NCI-H2196 treated with DMSO at 0.1 percent for 48 hours (cell line): Measurements from ENCODE around the gene ATP2B1.
"Not testable (repeated sequence)": the region's sequence is repeated elsewhere in the genome, so short reads cannot be mapped to it uniquely, and the experiment has no call there.

Experiments
- DNase-seq: peaks from one replicate; lab custom pipeline; 2025; ENCODE audit not compliant: unreplicated experiment; lab: John Stamatoyannopoulos, UW

The ATP2B1 gene

DNA sequence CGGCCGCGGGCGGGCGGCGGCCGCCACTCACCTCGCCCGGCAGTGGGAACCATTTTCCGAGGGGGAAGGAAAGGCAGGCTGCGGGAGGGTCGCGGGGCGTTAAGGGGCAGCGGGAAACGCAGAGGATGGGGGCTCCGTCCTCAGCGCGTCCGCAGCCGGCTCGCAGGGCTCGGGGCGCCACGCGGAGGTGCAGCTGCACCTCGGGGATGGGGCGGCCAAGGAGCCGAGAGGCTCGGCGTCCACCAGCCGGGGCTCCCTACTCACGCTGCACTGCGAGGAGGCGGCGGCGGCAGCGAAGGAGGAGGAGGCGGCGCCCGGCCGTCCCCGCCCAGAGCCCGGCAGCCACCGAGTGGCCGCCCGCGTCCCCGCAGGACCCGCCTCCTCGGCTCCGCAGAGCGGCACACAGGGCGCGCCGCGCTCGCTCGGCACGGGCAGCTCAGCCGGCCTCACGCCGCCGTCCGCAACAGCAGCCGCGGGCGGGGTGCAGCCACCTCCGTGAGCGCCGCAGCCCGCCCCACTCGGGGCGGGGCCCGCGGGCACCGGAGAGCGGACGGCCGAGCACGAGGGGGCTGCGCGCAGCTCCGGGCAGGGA, at the start of gene ATP2B1:
Gene ATP2B1, minus strand, starts transcription at position 274 of the 592 bp plus-strand sequence. CDS start 52,952 bp downstream, outside the sequence.
- peak; percentile 72 for DNase-seq

DNA sequence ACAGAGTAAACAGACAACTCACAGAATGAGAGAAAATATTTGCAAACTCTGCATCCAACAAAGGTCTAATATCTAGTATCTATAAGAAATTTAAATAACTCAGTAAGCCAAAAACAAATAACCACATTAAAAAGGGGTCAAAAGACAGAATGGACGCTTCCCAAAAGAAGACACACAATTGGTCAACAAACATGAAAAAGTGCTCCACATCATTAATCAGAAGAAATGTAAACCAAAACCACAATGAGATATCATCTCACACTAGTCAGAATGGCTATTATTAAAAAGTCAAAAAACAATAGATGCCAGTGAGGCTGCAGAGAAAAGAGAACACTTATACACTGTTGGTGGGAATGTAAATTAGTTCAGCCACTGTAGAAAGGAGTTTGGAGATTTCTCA, 49.3 kb upstream of the ATP2B1 start:
- DNase-seq, result not testable (repeated sequence)

DNA sequence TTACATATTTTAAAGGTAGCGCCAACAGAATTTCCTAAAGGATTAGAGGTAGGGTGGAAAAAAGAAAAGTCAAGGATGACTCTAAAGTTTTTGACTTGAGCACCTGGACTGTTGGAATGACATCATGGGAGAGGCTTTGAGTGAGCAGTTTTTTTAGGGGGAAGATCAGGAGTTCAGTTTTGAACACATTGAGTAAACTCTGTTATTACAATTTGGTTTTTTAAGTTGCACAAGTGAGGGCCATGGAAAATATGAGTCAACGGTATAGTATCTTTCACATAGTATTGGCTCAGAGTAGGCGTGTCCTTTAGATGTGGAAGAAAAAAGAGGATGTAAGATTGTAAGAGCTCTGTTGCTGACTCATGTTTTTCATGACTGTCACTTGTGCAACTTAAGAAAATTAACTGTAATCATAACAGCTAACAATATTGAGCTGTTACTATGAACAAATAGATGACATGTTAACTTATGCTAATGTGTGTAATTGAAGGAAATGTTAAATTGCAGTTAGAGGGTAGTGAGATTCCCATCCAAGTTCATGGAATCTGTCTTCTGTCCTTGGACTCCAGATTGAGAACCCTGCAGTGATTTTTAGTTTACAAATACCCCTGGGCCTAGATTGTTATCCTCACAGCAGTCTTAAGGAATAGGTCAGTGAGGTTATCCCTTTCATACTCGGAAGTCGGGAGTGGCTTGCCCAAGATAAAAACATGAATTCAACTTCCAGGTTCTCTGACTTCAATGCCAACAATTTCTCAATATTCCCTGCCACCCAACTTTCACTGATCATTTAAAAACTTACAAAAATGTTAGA, 48.2 kb upstream of the ATP2B1 start:
- DNase-seq, result no peak

DNA sequence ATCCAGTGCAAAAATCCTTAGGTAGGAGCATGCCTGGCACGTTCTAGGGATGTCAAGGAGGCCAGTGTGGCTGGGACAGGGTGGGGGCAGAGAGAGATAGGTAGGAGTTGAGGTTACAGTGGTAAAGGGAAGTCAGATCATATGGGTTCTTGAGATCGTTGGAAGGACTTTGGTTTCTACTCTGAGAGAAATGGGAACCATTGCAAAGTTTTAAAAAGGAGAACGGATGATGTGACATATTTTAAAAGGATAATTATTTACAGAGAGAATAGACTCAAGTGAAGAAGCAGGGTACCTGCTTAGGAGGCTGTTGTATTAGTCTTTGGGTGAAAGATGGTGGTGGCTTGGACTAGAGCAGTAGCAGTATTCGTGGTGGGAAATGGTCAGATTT, 47.6 kb upstream of the ATP2B1 start:
- no peak for DNase-seq

DNA sequence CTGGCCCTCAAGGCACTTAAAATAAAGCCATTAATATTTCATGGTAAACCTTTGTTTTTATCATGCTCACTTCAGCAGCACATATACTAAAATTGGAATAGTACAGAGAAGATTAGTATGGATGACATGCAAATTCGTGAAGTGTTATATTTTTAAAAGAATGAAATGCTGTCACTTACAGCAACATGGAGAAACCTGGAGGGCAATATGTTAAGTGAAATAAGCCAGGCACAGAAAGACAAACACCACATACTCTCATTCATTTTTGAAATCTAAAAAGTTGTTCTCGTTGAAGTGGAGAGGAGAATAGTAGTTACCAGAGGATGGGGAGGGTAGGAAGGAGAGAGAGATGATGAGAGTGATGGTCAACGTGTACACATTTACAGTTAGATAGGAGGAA, 45.4 kb upstream of the ATP2B1 start:
- DNase-seq, result no peak

DNA sequence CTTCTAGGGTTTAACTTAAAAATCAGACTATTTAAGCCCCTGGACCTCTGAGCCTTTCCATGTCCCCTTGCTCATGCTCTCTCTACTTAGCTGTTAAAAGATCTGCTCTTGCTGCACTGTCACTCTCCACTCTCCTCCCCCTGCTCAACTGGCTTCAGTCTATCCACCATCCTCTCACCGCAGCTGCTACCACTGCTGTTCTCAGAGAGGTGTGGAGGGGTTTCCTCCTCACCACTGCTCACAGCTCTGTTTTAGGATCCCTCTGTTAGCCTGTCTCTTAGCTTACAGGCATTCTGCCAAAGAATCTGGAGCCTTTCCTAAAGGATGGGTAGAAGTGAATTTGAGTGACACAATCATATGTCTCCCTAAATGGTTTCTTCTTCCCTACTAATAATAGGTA, 43.7 kb upstream of the ATP2B1 start:
- DNase-seq, result no peak

DNA sequence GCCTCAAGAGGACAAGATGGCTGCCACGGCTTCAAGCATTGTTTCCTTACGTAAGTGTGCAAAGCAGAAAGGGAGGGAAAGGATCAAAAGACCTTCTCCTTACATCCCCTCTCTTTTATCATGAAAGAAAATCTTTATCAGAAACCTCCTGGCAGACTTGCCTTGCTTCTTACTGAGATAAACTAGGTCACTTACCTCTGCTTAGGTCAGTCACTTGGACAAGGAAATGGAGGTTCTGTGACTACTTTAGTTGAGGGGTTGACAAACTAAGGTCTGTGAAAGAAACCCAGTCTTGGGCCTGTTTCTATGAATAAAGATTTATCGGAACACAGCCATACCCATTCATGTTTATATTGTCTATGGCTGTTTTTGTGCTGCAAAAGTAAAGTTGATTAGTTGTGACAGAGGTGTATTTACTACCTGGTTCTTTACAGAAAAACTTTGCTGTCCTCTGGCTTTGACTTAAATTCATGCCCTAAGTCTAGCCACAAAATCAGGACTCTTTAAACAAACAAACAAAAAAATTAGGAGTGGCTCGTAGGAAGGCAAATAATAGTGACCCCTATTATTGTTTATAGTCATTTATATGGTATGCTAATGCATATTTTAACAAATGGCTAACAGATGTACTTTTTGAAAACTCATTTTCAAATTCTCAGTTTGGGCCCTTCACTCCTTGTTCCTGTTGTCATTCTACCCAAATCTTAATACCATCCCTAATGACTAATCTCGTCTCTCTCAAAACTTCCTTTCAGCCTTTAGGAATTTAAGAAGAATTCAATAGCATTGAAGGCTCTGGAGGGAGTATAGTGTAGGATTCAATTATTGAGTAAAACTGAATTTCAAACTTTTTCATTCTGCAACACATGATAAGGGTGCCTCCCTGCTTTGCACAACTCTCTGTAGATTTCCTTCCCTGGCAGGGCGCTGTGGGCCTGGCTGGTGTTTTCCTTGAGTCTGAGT, 42.0 kb upstream of the ATP2B1 start:
- DNase-seq, result no peak

DNA sequence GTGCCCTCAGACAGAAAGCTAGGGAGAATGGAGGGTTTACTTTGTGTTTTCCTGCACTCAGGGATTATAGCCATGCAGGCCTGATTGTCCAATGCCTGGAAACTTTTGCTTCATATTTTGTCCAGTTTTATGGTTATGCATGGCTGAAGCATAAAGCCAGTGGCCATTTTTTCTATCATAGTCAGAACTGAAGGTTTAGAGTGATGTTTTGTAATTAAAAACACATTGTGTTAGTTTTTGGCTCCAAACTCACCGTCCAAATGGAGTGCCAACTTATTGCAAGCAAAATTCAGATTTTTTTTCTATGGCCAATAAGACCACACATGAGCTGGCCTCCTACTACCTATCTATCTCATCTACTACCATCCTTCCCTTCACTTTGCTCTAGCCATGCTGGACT, 40.2 kb upstream of the ATP2B1 start:
- DNase-seq, result no peak

DNA sequence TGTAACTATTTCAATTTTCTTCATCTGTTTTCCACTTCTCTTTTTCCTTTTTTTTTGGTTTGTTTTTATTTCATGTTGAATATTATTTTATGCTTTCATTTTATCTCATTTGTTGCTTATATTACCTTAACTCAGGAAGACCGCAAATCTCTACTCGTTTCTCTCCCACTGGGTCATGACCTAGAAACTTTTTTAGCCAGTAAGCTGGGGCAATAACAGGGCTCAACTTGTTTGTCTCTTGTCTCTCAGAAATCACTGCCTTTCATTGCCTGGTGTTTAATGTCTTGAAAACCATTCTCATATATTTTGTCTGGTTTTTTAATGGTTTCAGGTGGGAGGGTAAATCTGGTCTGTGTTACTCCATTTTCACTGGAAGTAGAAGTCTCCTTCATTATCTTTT, 36.6 kb upstream of the ATP2B1 start:
- DNase-seq, result no peak

DNA sequence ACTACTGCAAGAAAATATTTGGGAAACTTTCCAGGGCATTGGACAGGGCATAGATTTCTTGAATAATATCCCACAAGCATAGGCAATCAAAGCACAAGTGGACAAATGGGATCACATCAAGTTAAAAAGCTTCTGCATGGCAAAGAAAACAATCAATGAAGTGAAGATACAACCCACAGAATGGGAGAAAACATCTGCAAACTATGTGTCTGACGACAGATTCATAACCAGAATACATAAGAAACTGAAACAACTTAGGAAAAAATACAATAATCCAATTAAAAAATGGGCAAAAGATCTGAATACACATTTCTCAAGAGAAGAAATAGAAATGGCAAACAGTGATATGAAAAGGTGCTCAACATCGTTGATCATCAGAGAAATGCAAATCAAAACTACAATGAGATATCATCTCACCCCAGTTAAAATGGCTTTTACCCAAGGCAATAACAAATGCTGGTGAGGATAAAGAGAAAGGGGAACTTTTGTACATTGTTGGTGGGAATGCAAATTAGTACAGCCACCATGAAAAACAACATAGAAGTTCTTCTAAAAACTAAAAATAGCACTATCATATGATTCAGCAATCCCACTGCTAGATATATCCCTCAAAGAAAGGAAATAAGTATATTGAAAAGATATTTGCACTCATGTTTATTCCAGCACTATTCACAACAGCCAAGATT, 33.8 kb upstream of the ATP2B1 start:
- DNase-seq, result no peak

DNA sequence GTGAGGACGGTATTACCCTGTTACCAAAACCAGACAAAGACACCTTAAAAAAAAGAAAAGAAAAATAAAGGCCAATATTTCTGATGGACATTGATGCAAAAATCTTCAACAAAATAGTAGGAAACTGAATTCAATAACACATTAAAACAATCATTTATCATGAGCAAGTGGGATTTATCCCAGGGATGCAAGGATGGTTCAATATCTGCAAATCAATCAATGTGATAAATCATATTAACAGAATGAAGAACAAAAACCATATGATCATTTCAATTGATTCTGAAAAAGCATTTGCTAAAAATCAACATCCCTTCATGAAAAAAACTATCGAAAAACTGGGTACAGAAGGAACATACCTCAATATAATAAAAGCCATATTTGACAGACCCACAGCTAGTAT, 32.3 kb upstream of the ATP2B1 start:
- no peak for DNase-seq

DNA sequence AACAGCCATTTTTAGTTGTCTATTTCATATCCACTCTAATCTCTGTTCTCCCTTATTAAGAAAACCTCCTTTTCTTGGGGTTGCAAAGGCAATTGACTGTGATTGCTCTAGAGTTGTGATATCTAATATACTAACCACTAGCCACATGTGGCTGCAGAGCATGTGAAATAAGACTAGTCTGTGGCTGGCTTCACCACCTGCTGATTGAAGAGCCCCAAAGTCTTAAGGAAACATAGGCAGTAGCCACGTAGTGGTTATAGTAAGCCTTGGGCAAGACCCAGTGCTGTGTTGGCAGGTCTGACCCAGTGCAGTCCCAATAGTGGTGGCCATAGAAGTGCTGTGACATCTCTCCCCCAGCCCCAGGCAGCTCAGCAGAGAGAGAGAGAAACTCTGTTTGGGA, 28.4 kb upstream of the ATP2B1 start:
- no peak for DNase-seq

DNA sequence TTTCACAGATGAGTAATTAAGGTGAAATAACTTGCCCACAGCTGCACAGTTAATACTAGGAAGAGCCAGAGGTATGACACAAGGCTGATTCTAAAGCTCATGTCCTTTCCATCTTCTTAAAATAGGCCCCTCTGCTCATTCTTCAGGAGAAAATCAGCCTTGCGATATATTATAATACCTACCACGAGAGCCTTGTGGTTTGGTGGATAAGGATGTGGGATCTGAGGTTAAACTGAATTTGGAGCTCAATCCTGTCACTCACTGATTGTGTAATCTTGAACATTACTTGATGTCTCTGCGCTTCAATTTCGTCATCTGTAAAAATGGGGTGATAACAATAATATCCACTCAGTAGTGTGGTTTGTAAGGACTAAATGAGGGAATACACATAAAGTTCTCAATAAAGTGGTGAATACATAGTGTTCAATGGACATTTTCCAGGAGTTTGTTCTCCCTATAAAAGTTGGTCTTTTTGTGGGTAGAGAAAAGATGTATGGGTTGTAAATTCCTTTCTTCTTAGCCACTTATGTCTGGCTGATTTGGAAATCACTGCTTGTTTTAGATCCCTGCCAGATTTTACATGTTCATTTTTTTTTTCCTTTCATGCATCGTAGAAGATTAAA, 25.1 kb upstream of the ATP2B1 start:
- DNase-seq, result no peak

DNA sequence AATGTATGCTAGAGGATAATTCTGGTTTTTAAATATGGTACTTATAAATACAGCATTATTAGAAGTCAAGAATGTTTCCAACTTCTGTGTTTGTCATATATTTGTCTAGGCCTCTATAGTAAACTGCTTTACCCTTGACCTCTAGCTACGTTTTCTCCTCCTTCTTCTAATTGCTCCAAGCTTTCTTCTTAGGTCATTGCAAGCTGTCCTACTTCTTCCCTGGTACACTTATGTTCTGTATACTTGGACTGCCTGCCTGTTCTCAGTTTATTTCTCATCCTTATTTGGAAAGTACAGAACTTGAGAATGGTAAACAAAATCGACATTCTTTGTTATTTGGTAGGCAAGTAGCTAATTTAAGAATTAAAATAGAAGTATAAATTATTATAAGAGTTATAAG, 23.9 kb upstream of the ATP2B1 start:
- no peak for DNase-seq

DNA sequence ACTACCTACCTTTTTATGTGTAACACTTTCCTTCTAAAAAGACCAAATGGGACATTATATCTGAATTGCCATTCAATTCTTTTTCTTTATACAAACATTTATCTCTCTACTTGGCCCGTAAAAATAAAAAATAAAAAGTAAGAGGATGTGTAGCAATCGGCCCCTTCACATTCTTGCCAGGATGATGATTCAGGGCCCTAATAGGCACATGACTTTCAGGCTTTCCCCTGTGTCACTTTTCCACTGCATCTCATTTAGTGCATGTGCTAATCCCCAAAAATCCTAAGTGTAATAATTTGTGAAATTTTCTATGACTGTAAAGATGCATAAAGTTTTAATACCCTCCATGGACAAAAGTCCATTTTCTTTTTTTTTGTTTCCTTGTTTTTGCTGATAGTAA, 23.0 kb upstream of the ATP2B1 start:
- DNase-seq, result no peak

DNA sequence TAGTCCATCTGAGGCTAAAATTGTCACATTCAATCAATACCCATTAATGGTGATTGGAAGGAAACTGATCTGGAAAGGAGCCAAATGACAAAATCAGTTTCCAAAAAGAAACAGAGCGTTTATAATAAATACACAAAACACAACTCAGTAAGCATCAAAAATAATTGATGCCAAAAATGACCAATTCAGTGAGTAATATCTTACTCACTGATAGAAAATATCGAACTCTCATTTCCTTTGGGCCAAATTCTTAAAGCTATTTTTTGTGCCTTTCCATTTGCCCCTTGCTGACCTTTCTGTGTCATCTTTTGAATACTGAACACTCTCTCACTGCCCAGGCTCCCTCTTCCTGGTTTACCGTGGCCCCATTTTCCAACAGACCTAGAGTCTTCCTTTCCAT, 22.5 kb upstream of the ATP2B1 start:
- DNase-seq, result no peak

DNA sequence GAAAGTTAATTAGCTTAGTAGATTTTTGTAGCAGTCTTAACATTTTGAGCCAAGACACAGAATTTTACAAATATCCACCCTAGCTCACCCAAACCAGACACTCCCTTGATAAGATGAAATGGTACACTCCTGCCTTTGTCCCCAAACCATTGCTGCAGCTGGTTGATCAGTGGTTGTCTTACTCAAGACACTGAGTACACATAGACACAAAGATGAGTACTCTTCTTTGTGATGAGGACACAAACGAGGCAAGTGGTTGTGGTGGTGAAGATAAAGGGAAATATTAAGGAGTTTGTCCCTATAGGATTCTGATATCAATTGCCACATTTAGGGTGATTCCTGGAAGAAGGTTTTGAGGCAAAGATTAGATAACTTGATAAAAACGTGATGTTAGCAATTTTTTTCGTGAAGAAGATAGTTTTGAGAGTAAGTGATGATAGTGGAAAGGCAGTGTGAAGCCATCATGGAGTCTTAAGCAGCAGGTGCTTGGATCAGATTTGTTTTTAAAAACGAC, 21.4 kb upstream of the ATP2B1 start:
- DNase-seq, result no peak

DNA sequence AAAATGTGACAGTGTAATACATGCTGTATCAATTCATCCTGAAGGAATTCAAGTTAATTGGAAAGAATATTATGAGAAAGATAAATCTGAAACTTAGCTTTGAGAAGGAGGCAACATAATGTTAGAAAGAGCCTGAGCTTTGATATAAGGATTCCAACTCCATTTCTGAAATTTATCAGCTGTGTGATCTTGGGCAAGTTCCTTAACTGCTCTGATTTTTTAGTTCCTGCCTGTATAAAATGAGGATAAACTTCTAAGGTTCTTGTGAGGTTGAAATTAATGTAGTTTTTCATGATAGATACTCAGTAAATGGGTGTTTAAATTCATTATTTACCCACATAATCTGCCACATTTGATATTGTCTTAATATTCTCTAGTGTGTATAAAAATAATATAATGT, 14.6 kb upstream of the ATP2B1 start:
- no peak for DNase-seq

DNA sequence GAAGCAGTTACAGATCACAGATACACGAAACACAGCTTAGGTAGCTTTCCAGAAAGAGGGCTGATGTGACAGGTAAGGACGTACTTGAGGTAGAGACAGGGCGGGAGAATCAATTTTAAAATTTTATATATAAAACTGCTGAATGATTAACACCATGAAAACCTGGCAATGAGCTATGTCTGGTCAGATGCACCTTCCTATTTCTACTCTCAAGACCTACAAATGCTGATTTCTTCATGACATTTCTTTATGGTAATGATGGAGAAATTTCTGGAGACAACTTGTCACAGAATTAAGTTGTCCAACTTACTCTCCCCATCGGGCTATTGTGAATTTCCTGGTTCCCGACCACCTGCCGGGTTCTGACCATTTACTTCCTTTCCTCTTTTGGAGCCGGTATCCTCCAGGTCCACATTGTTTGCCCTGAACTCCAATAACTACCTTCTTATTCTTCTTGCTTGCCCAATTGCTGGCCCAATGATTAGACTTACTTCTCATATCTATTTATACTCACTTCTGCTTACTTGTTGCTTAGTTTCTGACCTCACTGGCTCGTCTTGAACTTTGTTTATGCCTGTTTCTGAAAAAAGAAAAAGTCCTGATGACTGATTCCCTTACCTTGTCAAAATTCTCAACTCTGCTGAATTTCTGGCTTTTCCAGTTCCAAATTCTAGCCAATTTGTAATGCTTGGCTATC, 12.8 kb upstream of the ATP2B1 start:
- DNase-seq, result no peak
